Stimulated activated CD4-positive, alpha-beta T cell treated with anti-CD3 and anti-CD28 coated beads, Interleukin-15, amount 100 ng/mL, for 48 hours (primary cell): ENCODE data around the gene ATAD1.

Experiments
- DNase-seq, 2 donors: peaks; one replicate each; pipeline ENCODE4 v3.0.0-alpha.2; 2020; ENCODE audit warnings: low read depth in 2 of 2

ATAD1 gene

DNA sequence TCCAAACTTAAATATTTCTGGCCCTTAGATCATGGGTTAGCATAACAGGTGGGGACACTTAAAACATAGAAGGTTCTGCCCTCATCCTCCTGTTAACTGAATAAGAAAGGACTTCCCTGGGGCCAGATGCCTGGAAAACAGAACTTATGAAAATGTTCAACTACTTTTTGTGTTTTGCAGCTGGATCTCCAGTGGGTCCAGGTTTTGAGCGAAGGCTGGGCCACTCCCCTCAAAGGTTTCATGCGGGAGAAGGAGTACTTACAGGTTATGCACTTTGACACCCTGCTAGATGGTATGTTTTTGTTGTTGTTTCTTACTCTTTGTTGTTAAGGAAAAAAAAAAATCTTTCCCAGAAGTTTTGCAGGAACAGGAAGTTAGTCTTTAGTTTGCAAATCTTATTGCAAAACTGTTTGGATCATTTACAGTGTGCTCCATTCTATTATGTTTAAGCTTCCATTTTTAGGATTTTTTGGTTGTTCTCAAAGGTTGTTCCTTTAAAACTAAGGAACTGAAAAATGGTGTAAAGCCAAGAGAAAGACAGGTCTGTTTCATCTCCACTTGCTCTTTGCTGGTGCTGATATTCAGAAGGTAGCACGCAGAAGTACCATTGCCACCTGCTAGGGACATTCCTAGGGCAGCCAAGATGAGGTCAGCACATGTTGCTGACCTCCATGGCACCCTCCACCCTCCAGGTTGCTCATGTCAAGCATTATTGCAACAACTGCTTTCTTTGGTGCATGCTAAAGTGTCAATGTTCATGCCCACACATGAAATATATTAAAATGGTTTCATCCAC, 102.3 kb downstream of the ATAD1 start:
- DNase-seq: no peak

DNA sequence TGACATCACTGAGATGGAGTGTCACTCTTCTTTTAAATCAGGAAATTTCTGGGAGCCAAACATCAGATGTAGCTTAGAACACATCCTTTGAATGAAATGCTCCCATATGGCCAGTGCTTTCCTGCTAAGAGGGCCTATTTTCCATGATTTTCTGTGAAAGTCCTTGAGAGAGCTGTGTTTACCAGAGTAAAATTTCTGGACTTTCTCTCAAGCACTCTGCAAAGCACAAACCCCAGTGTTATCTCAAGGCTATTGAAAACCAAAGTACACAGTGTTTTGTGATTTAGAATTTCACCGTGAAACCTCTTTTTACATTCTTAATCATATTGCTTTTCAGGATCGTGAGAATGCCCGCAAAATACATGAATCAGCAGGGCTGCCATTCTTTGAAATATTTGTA, 104.3 kb downstream of the ATAD1 start:
- no peak for DNase-seq

DNA sequence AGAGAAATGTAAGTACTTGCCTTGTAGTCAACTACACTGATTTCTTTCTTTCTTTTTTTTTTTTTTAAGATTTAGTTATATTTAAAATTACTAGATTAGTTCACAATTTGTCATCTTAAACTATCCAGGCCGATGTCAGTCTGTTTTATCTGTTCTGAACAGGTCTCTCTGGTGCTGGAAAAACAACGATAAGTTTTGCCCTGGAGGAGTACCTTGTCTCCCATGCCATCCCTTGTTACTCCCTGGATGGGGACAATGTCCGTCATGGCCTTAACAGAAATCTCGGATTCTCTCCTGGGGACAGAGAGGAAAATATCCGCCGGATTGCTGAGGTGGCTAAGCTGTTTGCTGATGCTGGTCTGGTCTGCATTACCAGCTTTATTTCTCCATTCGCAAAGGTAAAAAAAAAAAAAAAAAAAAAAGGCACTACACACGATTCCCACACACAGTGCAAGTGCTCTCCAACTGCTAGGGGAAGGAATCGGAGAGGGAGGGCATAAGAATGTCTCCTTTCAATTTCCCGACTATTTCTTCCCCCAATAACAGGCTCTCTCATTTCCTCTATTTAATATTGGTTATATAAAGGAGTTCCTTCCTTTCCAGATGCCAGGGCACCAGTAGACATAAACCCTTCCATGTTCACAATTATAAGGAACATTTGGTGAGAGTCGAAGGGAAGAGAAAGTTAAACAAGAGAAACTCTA, 105.0 kb downstream of the ATAD1 start:
- no peak for DNase-seq

DNA sequence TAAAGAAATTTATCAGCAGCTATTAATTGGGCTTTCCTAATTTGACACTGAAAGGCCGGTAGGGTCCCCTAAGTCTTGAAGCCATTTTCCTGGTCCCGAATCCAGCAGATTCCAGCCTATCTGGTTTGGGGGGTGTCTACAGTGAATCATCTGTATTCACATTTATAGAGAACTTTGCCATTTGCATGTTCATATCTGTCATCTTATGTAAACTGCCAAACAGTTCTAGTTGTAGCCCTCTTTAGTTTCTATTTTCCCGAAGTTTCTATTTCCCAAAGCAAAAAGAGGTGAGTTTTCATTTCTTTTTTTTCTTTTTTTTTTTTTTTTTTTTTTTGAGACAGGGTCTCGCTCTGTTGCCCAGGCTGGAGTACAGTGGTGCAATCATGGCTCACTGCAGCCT, 110.8 kb downstream of the ATAD1 start:
- DNase-seq: no peak

DNA sequence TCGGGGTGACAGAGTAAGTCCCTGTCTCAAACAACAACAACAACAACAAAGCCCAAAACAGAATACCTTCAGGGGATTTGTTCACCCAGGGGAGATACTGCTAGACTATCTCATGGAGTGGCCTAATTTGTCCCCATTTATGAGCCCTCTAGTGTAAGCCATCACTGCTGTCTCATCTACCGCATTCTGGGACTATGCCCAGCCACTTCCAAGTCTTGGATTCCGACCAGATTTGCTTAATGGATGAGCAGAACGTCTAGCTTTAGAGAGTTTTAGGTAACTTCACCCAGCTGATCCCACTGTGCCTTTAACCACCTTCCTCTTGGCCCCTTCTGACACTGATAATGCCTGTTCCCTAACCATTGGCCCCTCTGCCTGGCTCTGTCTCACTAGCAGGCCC, 111.3 kb downstream of the ATAD1 start:
- no peak for DNase-seq

DNA sequence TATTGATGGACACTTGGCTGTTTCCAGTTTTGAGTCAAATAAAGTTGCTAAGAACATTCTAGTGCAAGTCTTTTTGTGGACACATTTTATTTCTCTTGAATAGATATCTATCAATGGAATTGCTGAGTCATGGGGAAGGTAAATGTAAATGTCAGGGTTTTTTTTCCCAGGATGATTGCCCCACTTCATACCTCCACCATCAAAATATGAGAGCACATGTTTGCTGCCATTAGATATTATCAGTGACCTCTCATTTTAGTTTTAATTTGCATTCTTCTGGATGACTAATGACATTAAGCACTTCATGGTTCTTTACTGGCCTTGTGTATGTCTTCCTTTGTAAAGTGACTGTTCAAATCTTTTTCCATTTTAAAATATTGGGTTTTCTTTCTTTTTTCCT, 112.7 kb downstream of the ATAD1 start:
- no peak for DNase-seq

DNA sequence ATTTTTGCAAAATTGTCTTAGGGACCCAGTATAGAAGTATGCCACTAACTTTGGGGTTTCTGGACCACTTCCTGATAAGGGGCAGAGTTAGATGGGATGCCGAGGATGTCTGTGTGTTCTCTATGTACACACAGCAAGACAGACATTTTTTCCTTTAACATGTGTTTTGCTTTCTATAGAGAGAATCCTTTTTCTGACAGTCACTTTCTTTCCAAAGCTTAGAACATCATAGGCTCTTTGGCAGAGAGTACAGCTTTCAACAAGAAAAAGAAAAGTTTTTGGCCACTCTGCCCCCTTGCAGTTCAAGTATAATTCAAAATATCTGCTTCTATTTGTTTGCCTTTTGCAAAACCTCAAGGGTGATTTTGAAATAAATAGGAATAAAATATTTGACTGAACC, 114.3 kb downstream of the ATAD1 start:
- DNase-seq: no peak

DNA sequence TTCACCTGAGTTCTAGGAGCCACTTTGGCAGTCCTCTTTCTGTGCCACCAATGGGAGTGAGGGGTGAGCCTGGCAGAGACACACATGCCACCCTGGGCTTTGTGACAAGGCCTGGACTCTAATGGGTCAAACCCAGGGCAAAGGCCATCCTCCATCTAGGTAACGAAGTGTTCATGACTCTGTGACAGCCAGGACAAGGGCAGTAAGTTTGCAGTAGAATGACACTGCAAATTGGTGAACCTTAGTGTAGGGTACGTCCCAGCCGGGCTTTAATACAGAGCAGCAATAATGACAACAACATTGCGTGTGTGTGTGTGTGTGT, 115.1 kb downstream of the ATAD1 start:
- DNase-seq: no peak

DNA sequence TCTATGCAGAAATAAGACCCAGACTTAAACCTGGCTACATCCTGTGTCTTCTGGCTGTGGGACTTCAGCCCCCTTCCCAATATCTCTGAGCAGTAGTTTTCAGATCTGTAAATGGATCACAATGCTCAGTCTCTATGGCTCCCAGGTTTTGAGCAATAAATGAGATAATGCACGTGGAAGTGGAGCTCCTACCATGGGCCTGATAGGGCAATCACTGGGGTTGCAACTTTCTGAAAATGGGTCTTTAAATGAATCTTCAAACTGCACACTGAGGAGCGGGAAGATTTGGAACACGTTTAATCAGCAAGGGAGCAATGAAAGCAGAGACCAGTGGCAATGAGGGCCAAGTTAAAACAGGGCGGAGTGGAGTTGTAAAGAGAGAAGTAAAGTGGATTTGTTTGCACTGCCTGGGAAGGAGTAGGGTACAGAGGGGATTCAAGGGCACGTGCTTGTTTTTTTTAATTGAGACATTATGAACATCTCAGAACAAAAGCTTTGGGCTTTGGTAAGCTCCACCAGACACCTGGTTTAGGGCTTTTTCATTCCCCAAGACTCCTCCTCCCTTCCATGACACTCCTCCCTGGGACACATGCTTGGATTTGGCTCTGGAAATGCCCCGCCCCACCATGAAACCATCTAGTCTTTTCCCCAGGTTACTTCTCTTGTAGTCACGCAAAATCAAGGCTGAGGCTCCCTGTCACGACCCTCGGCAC, 115.6 kb downstream of the ATAD1 start:
- no peak for DNase-seq
